Measurements from ENCODE around the gene CTNNB1.

GRCh38 chr3:41199866-41200668 lies 762 bp downstream of the CTNNB1 start:
- TF ChIP-seq RORB (CRISPR knock-in tag; IDR thresholded peaks at IDR 0.05) (no peak), ELF4 (CRISPR knock-in tag; IDR thresholded peaks at IDR 0.05; ENCODE audit: low read depth) (no peak), TP53 (CRISPR knock-in tag; IDR thresholded peaks at IDR 0.05) (no peak), ZNF121 (CRISPR knock-in tag; IDR thresholded peaks at IDR 0.05) (no peak)
- TF ChIP-seq, protein P1, sequence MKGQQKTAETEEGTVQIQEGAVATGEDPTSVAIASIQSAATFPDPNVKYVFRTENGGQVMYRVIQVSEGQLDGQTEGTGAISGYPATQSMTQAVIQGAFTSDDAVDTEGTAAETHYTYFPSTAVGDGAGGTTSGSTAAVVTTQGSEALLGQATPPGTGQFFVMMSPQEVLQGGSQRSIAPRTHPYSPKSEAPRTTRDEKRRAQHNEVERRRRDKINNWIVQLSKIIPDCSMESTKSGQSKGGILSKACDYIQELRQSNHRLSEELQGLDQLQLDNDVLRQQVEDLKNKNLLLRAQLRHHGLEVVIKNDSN (CRISPR knock-in tag; IDR thresholded peaks at IDR 0.05), result no peak

Measured in WTC11 (cell line).